Endothelial cell of umbilical vein (primary cell): ENCODE results near the gene SLC7A6OS. TPM values are rescaled to one million over a fixed set of nuclear protein-coding genes. Genes with fewer than 3 reads are reported as not detected.

Source experiments
- BruUV-seq: library from RNA; stranded (reverse); fragments of 400-500 nt; replicated peaks from 2 replicates; lab custom pipeline; 2021; lab: Mats Ljungman, UMichigan
- CTCF ChIA-PET: fragments of 300-600, 350-600 bp; sonication (Branson Sonifier 250); formaldehyde crosslinking; loops from one replicate; lab custom pipeline; 2021; ENCODE audit warnings: antibody characterized with exemption, inconsistent platforms; lab: Charles Lee
- POLR2A ChIA-PET: fragments of 300-600, 350-600 bp; sonication (Branson Sonifier 250); formaldehyde crosslinking; loops from one replicate; lab custom pipeline; 2021; ENCODE audit warnings: antibody characterized with exemption, inconsistent platforms; lab: Charles Lee
- DNase-seq: peaks from one replicate; pipeline ENCODE4 v3.0.0-alpha.2; 2011; ENCODE audit warnings: low read depth, low spot score
- FAIRE-seq: peaks from 2 replicates; lab custom pipeline; 2011; peaks lifted over from hg19 to GRCh38; lab: Jason Lieb, UNC
- H2AFZ ChIP-seq: 2 replicates; pipeline ENCODE4 v1.6.0; 2012; ENCODE audit warnings: low read depth, low read length, control low read depth, inconsistent platforms
- H3K27ac ChIP-seq: 2 replicates; pipeline ENCODE4 v1.5.1; 2011; ENCODE audit warnings: low read depth, mild to moderate bottlenecking, control low read depth, low read length, moderate library complexity; ENCODE audit not compliant: insufficient read depth
- H3K27me3 ChIP-seq, 2 experiments: 2 replicates each; pipeline versions ENCODE4 v1.6.0 to v1.6.1; 2011; ENCODE audit warnings: low read length in 2 of 2, mixed read lengths in 1 of 2; ENCODE audit not compliant: control insufficient read depth in 2 of 2, insufficient read depth in 2 of 2
- H3K36me3 ChIP-seq, 2 experiments: 2 replicates in 1 of 2; 3 replicates in 1 of 2; pipeline ENCODE4 v1.5.1; 2011; ENCODE audit warnings: low read length in 2 of 2, mild to moderate bottlenecking in 1 of 2, moderate library complexity in 1 of 2; ENCODE audit not compliant: control insufficient read depth in 2 of 2, insufficient read depth in 2 of 2; ENCODE audit errors: extremely low read depth in 1 of 2
- H3K4me1 ChIP-seq: 3 replicates; pipeline ENCODE4 v1.5.1; 2011; ENCODE audit warnings: mild to moderate bottlenecking, low read length; ENCODE audit not compliant: control insufficient read depth, insufficient read depth; ENCODE audit errors: extremely low read depth
- H3K4me2 ChIP-seq: 2 replicates; pipeline ENCODE4 v1.6.1; 2011; ENCODE audit warnings: low read length, control low read depth, mixed read lengths; ENCODE audit not compliant: insufficient read depth
- H3K4me3 ChIP-seq, 3 experiments: fragments of 200-600 bp in 1 of 3; sonication (generic), shearing (Covaris generic) in 1 of 3; replicated peaks in 1 of 3; 2 replicates each; pipeline ENCODE4 v1.5.1; 2011 to 2016; ENCODE audit warnings: control low read depth in 3 of 3, low read length in 3 of 3, mild to moderate bottlenecking in 2 of 3, inconsistent platforms in 1 of 3, low read depth in 1 of 3, moderate library complexity in 1 of 3; ENCODE audit not compliant: insufficient read depth in 1 of 3
- H3K79me2 ChIP-seq: 2 replicates; pipeline ENCODE4 v1.6.0; 2012; ENCODE audit warnings: low read length, inconsistent platforms; ENCODE audit not compliant: control insufficient read depth, insufficient read depth
- H3K9ac ChIP-seq: replicated peaks from 2 replicates; pipeline ENCODE3; 2011; ENCODE audit warnings: low read length, control low read depth; ENCODE audit not compliant: insufficient read depth; ENCODE audit errors: extremely low read depth
- H3K9me1 ChIP-seq: replicated peaks from 3 replicates; pipeline ENCODE4 v1.6.0; 2011; ENCODE audit warnings: mild to moderate bottlenecking, low read length; ENCODE audit not compliant: control insufficient read depth, insufficient read depth; ENCODE audit errors: extremely low read depth
- H3K9me3 ChIP-seq: replicated peaks from 2 replicates; pipeline ENCODE4 v1.5.1; 2012; ENCODE audit warnings: low read length, inconsistent platforms; ENCODE audit not compliant: control insufficient read depth, insufficient read depth
- H4K20me1 ChIP-seq: replicated peaks from 2 replicates; pipeline ENCODE3; 2011; ENCODE audit warnings: mild to moderate bottlenecking, low read length; ENCODE audit not compliant: control insufficient read depth, insufficient read depth; ENCODE audit errors: extremely low read depth
- FOS ChIP-seq: IDR thresholded peaks from 2 replicates; pipeline ENCODE4 v1.6.1; 2011; ENCODE audit warnings: mild to moderate bottlenecking, low read length, moderate library complexity, borderline replicate concordance; ENCODE audit not compliant: insufficient read depth
- GATA2 ChIP-seq: IDR thresholded peaks from 2 replicates; pipeline ENCODE4 v1.7.0; 2011; ENCODE audit warnings: low read depth, mild to moderate bottlenecking, moderate library complexity, mixed read lengths, low read length; ENCODE audit not compliant: insufficient read length, insufficient read depth
- JUN ChIP-seq: IDR thresholded peaks from 2 replicates; pipeline ENCODE4 v1.6.1; 2011; ENCODE audit warnings: borderline replicate concordance, low read depth; ENCODE audit not compliant: insufficient read length, insufficient read depth
- MAX ChIP-seq: IDR thresholded peaks from 2 replicates; pipeline ENCODE4 v1.6.1; 2011; ENCODE audit not compliant: insufficient read depth, insufficient read length
- MYC ChIP-seq: IDR thresholded peaks from one replicate; pipeline ENCODE4 v1.6.1; 2011; ENCODE audit warnings: mild to moderate bottlenecking, low read depth, low read length
- POLR2A ChIP-seq: IDR thresholded peaks from 2 replicates; pipeline ENCODE4 v1.6.1; 2012; ENCODE audit warnings: low read depth, mild to moderate bottlenecking, control low read depth, low read length
- POLR2AphosphoS5 ChIP-seq: IDR thresholded peaks from 2 replicates; pipeline ENCODE4 v1.6.1; 2012; ENCODE audit warnings: low read depth, mild to moderate bottlenecking, control low read depth, low read length, moderate library complexity; ENCODE audit not compliant: insufficient read depth
- dilution Hi-C: fragments of 300-500 bp; cut with MboI; formaldehyde crosslinking; loops from one replicate; pipeline ENCODE4 v1.15.0; 2019; ENCODE audit warnings: low sequenced_read_pairs; ENCODE audit not compliant: extremely low pct_ligation_motif_present
- intact Hi-C: fragments of 100-400 bp; cut with micrococcal nuclease; formaldehyde crosslinking; loops from one replicate; pipeline ENCODE4 v1.10.0; 2022
- polyA plus RNA-seq, 4 experiments: library from polyadenylated mRNA; depleted of rRNA in 3 of 4; stranded (reverse) in 3 of 4; unstranded in 1 of 4; fragments of >200 nt; gene quantifications; 2 replicates each; pipeline versions ENCODE4 v1.2.1 to v1.2.3, GENCODE V29; 2011 to 2012; ENCODE audit warnings: missing spikeins in 1 of 4
- total RNA-seq: library from RNA; stranded (reverse); gene quantifications from 2 replicates; pipeline ENCODE4 v1.2.3, GENCODE V29; 2021
- TF ChIP-seq, protein P1 (sequence below), 2 donors: IDR thresholded peaks; 1 replicate in 1 of 2; 2 replicates in 1 of 2; pipeline ENCODE4 v1.5.1; 2011; ENCODE audit warnings: low read length in 2 of 2, mild to moderate bottlenecking in 2 of 2, moderate library complexity in 2 of 2, control low read depth in 1 of 2, inconsistent platforms in 1 of 2, low read depth in 1 of 2; ENCODE audit not compliant: insufficient read depth in 1 of 2; ENCODE audit errors: extremely low read depth in 1 of 2

SLC7A6OS gene
- total and polyA plus RNA-seq, 2 donors (not counting 3 experiments of a cell fraction or from before 2014, with no cell fraction given) = 8.3 to 22.9 TPM

DNA sequence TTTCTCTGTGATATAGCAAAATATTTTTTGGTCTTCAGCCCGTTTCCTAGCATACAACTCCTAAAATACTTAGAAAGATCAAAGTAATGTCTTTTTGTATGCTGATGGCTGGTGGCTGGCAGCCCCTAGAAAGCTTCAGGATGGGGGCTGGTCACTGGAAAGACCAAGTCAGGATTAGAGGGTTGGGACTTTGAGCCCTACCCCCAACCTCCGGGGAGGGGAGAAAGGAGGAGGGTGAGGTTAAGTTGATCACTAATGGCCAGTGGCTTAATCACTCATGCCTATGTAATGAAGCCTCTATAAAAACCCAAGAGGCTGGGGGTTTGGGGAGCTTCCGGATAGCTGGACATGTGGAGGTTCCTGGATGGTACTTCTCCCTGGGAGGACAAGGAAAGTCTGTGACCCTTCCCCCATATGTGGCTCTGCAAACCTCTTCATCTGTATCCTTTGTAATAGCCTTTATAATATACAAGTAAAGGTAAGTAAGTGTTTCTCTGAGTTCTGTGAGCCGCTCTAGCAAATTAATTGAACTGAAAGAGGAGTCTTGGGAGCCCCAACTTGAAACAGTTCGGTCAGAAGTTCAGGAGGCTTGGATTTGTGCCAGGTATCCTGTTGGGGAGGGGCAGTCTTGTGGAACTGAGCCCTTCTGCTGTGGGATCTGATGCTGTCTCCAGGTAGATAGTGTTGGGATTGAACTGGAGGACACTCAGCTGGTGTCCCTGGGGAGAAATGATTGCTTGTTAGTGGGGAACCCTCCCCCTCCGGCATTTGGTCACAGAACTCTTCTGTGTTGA is 42.9 kb downstream of the SLC7A6OS start:
- Histone ChIP-seq H3K9ac (no peak overlapping the region), H3K4me2 (no peak overlapping the region), H3K36me3 (peaks cover 0 to 8% of the 10 kb centered on the region in 2 experiments), H3K27ac (no peak overlapping the region), H4K20me1 (no peaks in the 10 kb centered on the region), H3K4me3 (no peak overlapping the region), H3K4me1 (peaks cover 25% of the 10 kb centered on the region), H3K27me3 (no peaks in the 10 kb centered on the region), H3K9me1 (no peaks in the 10 kb centered on the region), H3K9me3 (no peaks in the 10 kb centered on the region), H3K79me2 (peaks cover 82% of the 10 kb centered on the region), H2AFZ (no peak overlapping the region)
- FAIRE-seq (peak; percentile 12), DNase-seq (no peak)
- CTCF ChIA-PET = no interaction called here
- POLR2A ChIA-PET = no interaction called here
- intact Hi-C loops (no loop called here), dilution Hi-C loops (no loop called here)
- TF ChIP-seq MAX = no peak
- TF ChIP-seq POLR2AphosphoS5 = no peak
- TF ChIP-seq MYC = no peak
- TF ChIP-seq, protein P1, sequence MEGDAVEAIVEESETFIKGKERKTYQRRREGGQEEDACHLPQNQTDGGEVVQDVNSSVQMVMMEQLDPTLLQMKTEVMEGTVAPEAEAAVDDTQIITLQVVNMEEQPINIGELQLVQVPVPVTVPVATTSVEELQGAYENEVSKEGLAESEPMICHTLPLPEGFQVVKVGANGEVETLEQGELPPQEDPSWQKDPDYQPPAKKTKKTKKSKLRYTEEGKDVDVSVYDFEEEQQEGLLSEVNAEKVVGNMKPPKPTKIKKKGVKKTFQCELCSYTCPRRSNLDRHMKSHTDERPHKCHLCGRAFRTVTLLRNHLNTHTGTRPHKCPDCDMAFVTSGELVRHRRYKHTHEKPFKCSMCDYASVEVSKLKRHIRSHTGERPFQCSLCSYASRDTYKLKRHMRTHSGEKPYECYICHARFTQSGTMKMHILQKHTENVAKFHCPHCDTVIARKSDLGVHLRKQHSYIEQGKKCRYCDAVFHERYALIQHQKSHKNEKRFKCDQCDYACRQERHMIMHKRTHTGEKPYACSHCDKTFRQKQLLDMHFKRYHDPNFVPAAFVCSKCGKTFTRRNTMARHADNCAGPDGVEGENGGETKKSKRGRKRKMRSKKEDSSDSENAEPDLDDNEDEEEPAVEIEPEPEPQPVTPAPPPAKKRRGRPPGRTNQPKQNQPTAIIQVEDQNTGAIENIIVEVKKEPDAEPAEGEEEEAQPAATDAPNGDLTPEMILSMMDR (IDR thresholded peaks at IDR 0.05; ENCODE audit: extremely low read depth in 1 of 2, insufficient read depth in 1 of 2, low read depth in 1 of 2, low read length in 2 of 2) = no peak
- TF ChIP-seq POLR2A = no peak
- TF ChIP-seq JUN = no peak
- TF ChIP-seq GATA2 = no peak
- no peak for TF ChIP-seq FOS
- BruUV-seq = no TSS peak
